Thoracic aorta (tissue), 2 donors: ENCODE results near the gene AMZ1. TPM values are rescaled to one million over a fixed set of nuclear protein-coding genes. Genes with fewer than 3 reads are reported as not detected.
"Not testable (repeated sequence)": the region's sequence is repeated elsewhere in the genome, so short reads cannot be mapped to it uniquely, and the experiment has no call there.

Experiments used
- ATAC-seq: fragments of 150-250 bp; one replicate; pipeline ENCODE4 v1.8.0; 2017; ENCODE audit warnings: low read depth; ENCODE audit not compliant: insufficient number of reproducible peaks, low FRiP score
- DNase-seq: peaks from one replicate; pipeline ENCODE4 v3.0.0-alpha.2; 2020; ENCODE audit warnings: low spot score
- H3K27ac ChIP-seq, 2 donors: fragments of 200-600 bp; sonication (generic); 1 replicate in 1 of 2; 2 replicates in 1 of 2; pipeline ENCODE4 v1.5.1; 2016; ENCODE audit warnings: mild to moderate bottlenecking in 2 of 2, moderate library complexity in 2 of 2
- H3K27me3 ChIP-seq: fragments of 200-600 bp; sonication (generic); replicated peaks from 2 replicates; pipeline ENCODE4 v1.6.0; 2016; ENCODE audit warnings: mild to moderate bottlenecking; ENCODE audit not compliant: insufficient read depth
- H3K36me3 ChIP-seq: fragments of 200-600 bp; sonication (generic); one replicate; pipeline ENCODE4 v1.5.1; 2016
- H3K4me1 ChIP-seq, 2 donors: fragments of 200-600 bp; sonication (generic); 1 replicate in 1 of 2; 2 replicates in 1 of 2; pipeline versions ENCODE4 v1.5.1 to v1.6.0; 2016; ENCODE audit warnings: low read depth in 2 of 2, mild to moderate bottlenecking in 1 of 2; ENCODE audit not compliant: control insufficient read depth in 1 of 2
- H3K4me3 ChIP-seq: fragments of 200-600 bp; sonication (generic); 2 replicates; pipeline ENCODE4 v1.5.1; 2016; ENCODE audit warnings: mild to moderate bottlenecking
- H3K9me3 ChIP-seq: fragments of 200-600 bp; sonication (generic); 2 replicates; pipeline ENCODE4 v1.5.1; 2016
- CTCF ChIP-seq: fragments of 200-600 bp; sonication (generic); IDR thresholded peaks from one replicate; pipeline ENCODE4 v1.5.1; 2019; ENCODE audit warnings: antibody characterized with exemption
- total RNA-seq, 2 donors: library from RNA; depleted of rRNA; stranded (reverse); fragments of >200 nt; gene quantifications; one replicate each; pipeline versions ENCODE4 v1.1.0 to v1.2.3, GENCODE V29; 2016

AMZ1 gene
- total RNA-seq, 2 donors from 2014 or later, result 1.4 to 3.7 TPM

- Histone ChIP-seq H3K4me1 (peaks cover 19 to 30% of the 10 kb centered on the region in 2 donors), H3K27ac (no peak overlapping the region), H3K4me3 (no peak overlapping the region), H3K9me3 (no peaks in the 10 kb centered on the region), H3K27me3 (peaks cover 8% of the 10 kb centered on the region), H3K36me3 (no peaks in the 10 kb centered on the region)
- ATAC-seq, result no peak
- DNase-seq, result no peak
- TF ChIP-seq CTCF, result no peak
Measured at GRCh38 chr7:2691011-2691707, 3.2 kb downstream of the AMZ1 start.

- not testable (repeated sequence) for H3K9me3 ChIP-seq, H3K27ac ChIP-seq, H3K36me3 ChIP-seq, ATAC-seq, DNase-seq, H3K4me3 ChIP-seq, H3K27me3 ChIP-seq
- H3K4me1 ChIP-seq, result peaks cover 19 to 30% of the 10 kb centered on the region in 2 donors
Measured at GRCh38 chr7:2691932-2692439, 4.0 kb downstream of the AMZ1 start.

GRCh38 chr7:2692543-2692942, 4.5 kb downstream of the AMZ1 start:
- H3K36me3 ChIP-seq, result no peaks in the 10 kb centered on the region
- H3K27ac ChIP-seq, result no peak overlapping the region
- no peak for TF ChIP-seq CTCF
- ATAC-seq, result no peak
- no peak overlapping the region for H3K4me3 ChIP-seq
- no peak for DNase-seq
- no peaks in the 10 kb centered on the region for H3K9me3 ChIP-seq
- peaks cover 4% of the 10 kb centered on the region for H3K27me3 ChIP-seq
- peaks cover 18 to 26% of the 10 kb centered on the region in 2 donors for H3K4me1 ChIP-seq

- not testable (repeated sequence) for H3K36me3 ChIP-seq, ATAC-seq
Measured at GRCh38 chr7:2693420-2694121, 5.6 kb downstream of the AMZ1 start.

GRCh38 chr7:2694122-2694436, 6.1 kb downstream of the AMZ1 start:
- H3K27me3 ChIP-seq, DNase-seq, H3K36me3 ChIP-seq, H3K4me3 ChIP-seq, H3K27ac ChIP-seq, H3K9me3 ChIP-seq, ATAC-seq: not testable (repeated sequence)
- H3K4me1 ChIP-seq, result peaks cover 5 to 11% of the 10 kb centered on the region in 2 donors

More at GRCh38 chr7:2693420-2694121, 5.6 kb downstream of the AMZ1 start:
- not testable (repeated sequence) for H3K9me3 ChIP-seq, DNase-seq, H3K27me3 ChIP-seq, H3K27ac ChIP-seq, H3K4me3 ChIP-seq
- peaks cover 9 to 16% of the 10 kb centered on the region in 2 donors for H3K4me1 ChIP-seq

- H3K36me3 ChIP-seq, result no peaks in the 10 kb centered on the region
- H3K27ac ChIP-seq, result no peak overlapping the region
- peaks cover 0 to 11% of the 10 kb centered on the region in 2 donors for H3K4me1 ChIP-seq
- ATAC-seq (no peak), DNase-seq (no peak)
- no peaks in the 10 kb centered on the region for H3K9me3 ChIP-seq
- no peak overlapping the region for H3K4me3 ChIP-seq
- no peaks in the 10 kb centered on the region for H3K27me3 ChIP-seq
- TF ChIP-seq CTCF, result no peak
Measured at GRCh38 chr7:2698581-2699288, 10.7 kb downstream of the AMZ1 start.
